ENCODE measurements around the gene ANO8. TPM values are rescaled to one million over a fixed set of nuclear protein-coding genes. Genes with fewer than 3 reads are reported as not detected.

The ANO8 gene
- total and polyA plus RNA-seq, 2 experiments from 2014 or later: 1.1 to 7.3 TPM

- Histone ChIP-seq H3K4me1 (ENCODE audit: insufficient read depth) (peaks cover 11% of the 10 kb centered on the region), H3K4me2 (no peak overlapping the region), H3K9me2 (replicated peaks; ENCODE audit: insufficient read depth) (no peaks in the 10 kb centered on the region), H3K36me3 (replicated peaks; ENCODE audit: insufficient read depth, low read depth) (no peaks in the 10 kb centered on the region), H4K20me1 (ENCODE audit: insufficient read depth, poor library complexity, severe bottlenecking) (no peaks in the 10 kb centered on the region), H3K9me3 (ENCODE audit: low read depth) (no peaks in the 10 kb centered on the region), H3K4me3 (no peak overlapping the region), H3K27ac (no peak overlapping the region), H2AFZ (no peak overlapping the region), H3K79me2 (peaks cover 12% of the 10 kb centered on the region), H3K27me3 (no peaks in the 10 kb centered on the region)
- TF ChIP-seq CTCF (IDR thresholded peaks at IDR 0.05; ENCODE audit: poor library complexity): no peak
- TF ChIP-seq EZH2 (IDR thresholded peaks at IDR 0.05; ENCODE audit: borderline replicate concordance): no peak
- TF ChIP-seq EZH2phosphoT487 (IDR thresholded peaks at IDR 0.05; ENCODE audit: low read depth, severe bottlenecking, unreplicated experiment): no peak
- no peak for DNase-seq (ENCODE audit: low spot score)
- 97% methylated on average over 25 of the region's 34 CpGs for WGBS (ENCODE audit: low lambda C conversion rate, missing lambda C conversion rate)
These were observed 4.6 kb upstream of the ANO8 start for GRCh38 chr19:17339088-17339741.

GRCh38 chr19:17338433-17339078 lies 3.9 kb upstream of the ANO8 start:
- no peak overlapping the region for H2AFZ ChIP-seq
- peak overlapping the region; percentile 91 for H3K4me2 ChIP-seq
- peaks cover 16% of the 10 kb centered on the region for H3K4me1 ChIP-seq (ENCODE audit: insufficient read depth)
- no peak overlapping the region for H3K4me3 ChIP-seq
- no peaks in the 10 kb centered on the region for H3K27me3 ChIP-seq
- H3K9me2 ChIP-seq (replicated peaks; ENCODE audit: insufficient read depth): no peaks in the 10 kb centered on the region
- no peak for TF ChIP-seq EZH2 (IDR thresholded peaks at IDR 0.05; ENCODE audit: borderline replicate concordance)
- TF ChIP-seq CTCF (IDR thresholded peaks at IDR 0.05; ENCODE audit: poor library complexity): no peak
- TF ChIP-seq EZH2phosphoT487 (IDR thresholded peaks at IDR 0.05; ENCODE audit: low read depth, severe bottlenecking, unreplicated experiment): no peak
- peaks cover 17% of the 10 kb centered on the region for H3K79me2 ChIP-seq
- no peaks in the 10 kb centered on the region for H4K20me1 ChIP-seq (ENCODE audit: insufficient read depth, poor library complexity, severe bottlenecking)
- no peaks in the 10 kb centered on the region for H3K36me3 ChIP-seq (replicated peaks; ENCODE audit: insufficient read depth, low read depth)
- 94% methylated on average over 30 of the region's 30 CpGs for WGBS (ENCODE audit: low lambda C conversion rate, missing lambda C conversion rate)
- no peak for DNase-seq (ENCODE audit: low spot score)
- no peaks in the 10 kb centered on the region for H3K9me3 ChIP-seq (ENCODE audit: low read depth)
- no peak overlapping the region for H3K27ac ChIP-seq

- no peaks in the 10 kb centered on the region for H3K9me2 ChIP-seq (replicated peaks; ENCODE audit: insufficient read depth)
- peak overlapping the region; percentile 33 for H3K4me3 ChIP-seq
- H3K36me3 ChIP-seq (replicated peaks; ENCODE audit: insufficient read depth, low read depth): no peaks in the 10 kb centered on the region
- no peaks in the 10 kb centered on the region for H3K9me3 ChIP-seq (ENCODE audit: low read depth)
- peak overlapping the region; percentile 51 for H2AFZ ChIP-seq
- peaks cover 17% of the 10 kb centered on the region for H3K79me2 ChIP-seq
- 13% methylated on average over 40 of the region's 50 CpGs for WGBS (ENCODE audit: low lambda C conversion rate, missing lambda C conversion rate)
- H3K27me3 ChIP-seq: no peaks in the 10 kb centered on the region
- no peak for DNase-seq (ENCODE audit: low spot score)
- peak overlapping the region; percentile 91 for H3K4me2 ChIP-seq
- peaks cover 16% of the 10 kb centered on the region for H3K4me1 ChIP-seq (ENCODE audit: insufficient read depth)
- TF ChIP-seq EZH2phosphoT487 (IDR thresholded peaks at IDR 0.05; ENCODE audit: low read depth, severe bottlenecking, unreplicated experiment): no peak
- no peak for TF ChIP-seq CTCF (IDR thresholded peaks at IDR 0.05; ENCODE audit: poor library complexity)
- no peak for TF ChIP-seq EZH2 (IDR thresholded peaks at IDR 0.05; ENCODE audit: borderline replicate concordance)
- no peak overlapping the region for H3K27ac ChIP-seq
- H4K20me1 ChIP-seq (ENCODE audit: insufficient read depth, poor library complexity, severe bottlenecking): no peaks in the 10 kb centered on the region
These were observed 3.2 kb upstream of the ANO8 start for GRCh38 chr19:17337675-17338432.
